Measurements from ENCODE around the gene ZNF689.

Gene ZNF689

GRCh38 chr16:30609002-30609925, 925 bp downstream of the ZNF689 start (continued):
- TF ChIP-seq, protein P1, sequence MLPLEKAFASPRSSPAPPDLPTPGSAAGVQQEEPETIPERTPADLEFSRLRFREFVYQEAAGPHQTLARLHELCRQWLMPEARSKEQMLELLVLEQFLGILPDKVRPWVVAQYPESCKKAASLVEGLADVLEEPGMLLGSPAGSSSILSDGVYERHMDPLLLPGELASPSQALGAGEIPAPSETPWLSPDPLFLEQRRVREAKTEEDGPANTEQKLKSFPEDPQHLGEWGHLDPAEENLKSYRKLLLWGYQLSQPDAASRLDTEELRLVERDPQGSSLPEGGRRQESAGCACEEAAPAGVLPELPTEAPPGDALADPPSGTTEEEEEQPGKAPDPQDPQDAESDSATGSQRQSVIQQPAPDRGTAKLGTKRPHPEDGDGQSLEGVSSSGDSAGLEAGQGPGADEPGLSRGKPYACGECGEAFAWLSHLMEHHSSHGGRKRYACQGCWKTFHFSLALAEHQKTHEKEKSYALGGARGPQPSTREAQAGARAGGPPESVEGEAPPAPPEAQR (tag by site-specific recombination; IDR thresholded peaks at IDR 0.05) = 0 out of 2 replicates have a peak, but pooled peaks have one; percentile 11
- TF ChIP-seq ZNF157 (tag by site-specific recombination; IDR thresholded peaks at IDR 0.05) (no peak), ZNF292 (tag by site-specific recombination; IDR thresholded peaks at IDR 0.05; ENCODE audit: borderline replicate concordance, low read depth) (no peak), ZNF2 (tag by site-specific recombination; IDR thresholded peaks at IDR 0.05) (peak; percentile 65; the same call in 1 of the 2 replicates), ZBTB20 (tag by site-specific recombination; IDR thresholded peaks at IDR 0.05) (peak; percentile 91; the same call in 1 of the 2 replicates), GLI2 (tag by site-specific recombination; IDR thresholded peaks at IDR 0.05; ENCODE audit: borderline replicate concordance, low read depth) (no peak), ZNF184 (tag by site-specific recombination; IDR thresholded peaks at IDR 0.05) (no peak), ZNF239 (tag by site-specific recombination; IDR thresholded peaks at IDR 0.05) (no peak; the same call in 1 of the 2 replicates), ZNF521 (tag by site-specific recombination; IDR thresholded peaks at IDR 0.05) (no peak), ZNF48 (tag by site-specific recombination; IDR thresholded peaks at IDR 0.05) (no peak), ZNF354C (tag by site-specific recombination; IDR thresholded peaks at IDR 0.05; ENCODE audit: borderline replicate concordance, low read depth) (no peak), ZSCAN30 (tag by site-specific recombination; IDR thresholded peaks at IDR 0.05) (no peak), FEZF1 (tag by site-specific recombination; IDR thresholded peaks at IDR 0.05) (no peak), ZNF202 (tag by site-specific recombination; IDR thresholded peaks at IDR 0.05; ENCODE audit: borderline replicate concordance) (no peak), ZNF830 (tag by site-specific recombination; IDR thresholded peaks at IDR 0.05; ENCODE audit: low read depth) (no peak), ZNF138 (tag by site-specific recombination; IDR thresholded peaks at IDR 0.05; ENCODE audit: borderline replicate concordance) (no peak), PBX3 (CRISPR knock-in tag; IDR thresholded peaks at IDR 0.05) (0 out of 2 replicates have a peak, but pooled peaks have one; percentile 33), ZNF404 (tag by site-specific recombination; IDR thresholded peaks at IDR 0.05) (no peak), ZNF585B (tag by site-specific recombination; IDR thresholded peaks at IDR 0.05) (no peak), ZNF660 (tag by site-specific recombination; IDR thresholded peaks at IDR 0.05) (no peak), ZNF677 (tag by site-specific recombination; IDR thresholded peaks at IDR 0.05) (no peak), ZNF629 (tag by site-specific recombination; IDR thresholded peaks at IDR 0.05) (no peak), ZNF24 (tag by site-specific recombination; IDR thresholded peaks at IDR 0.05) (no peak), ZNF10 (tag by site-specific recombination; IDR thresholded peaks at IDR 0.05) (peak; percentile 98), ZNF654 (tag by site-specific recombination; IDR thresholded peaks at IDR 0.05; ENCODE audit: low read depth) (no peak), RBAK (tag by site-specific recombination; IDR thresholded peaks at IDR 0.05) (no peak)
- TF ChIP-seq, protein P2, sequence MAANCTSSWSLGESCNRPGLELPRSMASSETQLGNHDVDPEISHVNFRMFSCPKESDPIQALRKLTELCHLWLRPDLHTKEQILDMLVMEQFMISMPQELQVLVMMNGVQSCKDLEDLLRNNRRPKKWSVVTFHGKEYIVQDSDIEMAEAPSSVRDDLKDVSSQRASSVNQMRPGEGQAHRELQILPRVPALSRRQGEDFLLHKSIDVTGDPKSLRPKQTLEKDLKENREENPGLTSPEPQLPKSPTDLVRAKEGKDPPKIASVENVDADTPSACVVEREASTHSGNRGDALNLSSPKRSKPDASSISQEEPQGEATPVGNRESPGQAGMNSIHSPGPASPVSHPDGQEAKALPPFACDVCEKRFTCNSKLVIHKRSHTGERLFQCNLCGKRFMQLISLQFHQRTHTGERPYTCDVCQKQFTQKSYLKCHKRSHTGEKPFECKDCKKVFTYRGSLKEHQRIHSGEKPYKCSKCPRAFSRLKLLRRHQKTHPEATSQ (tag by site-specific recombination; IDR thresholded peaks at IDR 0.05) = no peak
- TF ChIP-seq, protein P3, sequence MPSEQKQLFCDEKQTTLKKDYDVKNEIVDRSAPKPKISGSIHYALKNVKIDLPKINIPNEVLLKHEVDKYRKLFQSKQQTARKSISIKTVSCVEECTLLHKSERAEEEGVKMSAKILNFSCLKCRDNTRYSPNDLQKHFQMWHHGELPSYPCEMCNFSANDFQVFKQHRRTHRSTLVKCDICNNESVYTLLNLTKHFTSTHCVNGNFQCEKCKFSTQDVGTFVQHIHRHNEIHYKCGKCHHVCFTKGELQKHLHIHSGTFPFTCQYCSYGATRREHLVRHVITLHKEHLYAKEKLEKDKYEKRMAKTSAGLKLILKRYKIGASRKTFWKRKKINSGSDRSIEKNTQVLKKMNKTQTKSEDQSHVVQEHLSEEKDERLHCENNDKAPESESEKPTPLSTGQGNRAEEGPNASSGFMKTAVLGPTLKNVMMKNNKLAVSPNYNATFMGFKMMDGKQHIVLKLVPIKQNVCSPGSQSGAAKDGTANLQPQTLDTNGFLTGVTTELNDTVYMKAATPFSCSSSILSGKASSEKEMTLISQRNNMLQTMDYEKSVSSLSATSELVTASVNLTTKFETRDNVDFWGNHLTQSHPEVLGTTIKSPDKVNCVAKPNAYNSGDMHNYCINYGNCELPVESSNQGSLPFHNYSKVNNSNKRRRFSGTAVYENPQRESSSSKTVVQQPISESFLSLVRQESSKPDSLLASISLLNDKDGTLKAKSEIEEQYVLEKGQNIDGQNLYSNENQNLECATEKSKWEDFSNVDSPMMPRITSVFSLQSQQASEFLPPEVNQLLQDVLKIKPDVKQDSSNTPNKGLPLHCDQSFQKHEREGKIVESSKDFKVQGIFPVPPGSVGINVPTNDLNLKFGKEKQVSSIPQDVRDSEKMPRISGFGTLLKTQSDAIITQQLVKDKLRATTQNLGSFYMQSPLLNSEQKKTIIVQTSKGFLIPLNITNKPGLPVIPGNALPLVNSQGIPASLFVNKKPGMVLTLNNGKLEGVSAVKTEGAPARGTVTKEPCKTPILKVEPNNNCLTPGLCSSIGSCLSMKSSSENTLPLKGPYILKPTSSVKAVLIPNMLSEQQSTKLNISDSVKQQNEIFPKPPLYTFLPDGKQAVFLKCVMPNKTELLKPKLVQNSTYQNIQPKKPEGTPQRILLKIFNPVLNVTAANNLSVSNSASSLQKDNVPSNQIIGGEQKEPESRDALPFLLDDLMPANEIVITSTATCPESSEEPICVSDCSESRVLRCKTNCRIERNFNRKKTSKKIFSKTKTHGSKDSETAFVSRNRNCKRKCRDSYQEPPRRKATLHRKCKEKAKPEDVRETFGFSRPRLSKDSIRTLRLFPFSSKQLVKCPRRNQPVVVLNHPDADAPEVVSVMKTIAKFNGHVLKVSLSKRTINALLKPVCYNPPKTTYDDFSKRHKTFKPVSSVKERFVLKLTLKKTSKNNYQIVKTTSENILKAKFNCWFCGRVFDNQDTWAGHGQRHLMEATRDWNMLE (tag by site-specific recombination; conservative IDR thresholded peaks at IDR 0.05; ENCODE audit: low read depth) = no peak

All from HEK293 (cell line).